ENCODE measurements around the gene ZCCHC14.

- TF ChIP-seq REST (IDR thresholded peaks at IDR 0.05; ENCODE audit: insufficient replicate concordance, low read depth) (no peak), CTCF (IDR thresholded peaks at IDR 0.05; ENCODE audit: insufficient read depth, low read length) (no peak), GABPA (IDR thresholded peaks at IDR 0.05; ENCODE audit: low read depth) (no peak), POLR2AphosphoS5 (IDR thresholded peaks at IDR 0.05; ENCODE audit: low read depth) (no peak)
Observed at GRCh38 chr16:87483481-87483880, 9.3 kb downstream of the ZCCHC14 start.
